ENCODE results near the gene SLC5A1.

- TF ChIP-seq, protein P1, sequence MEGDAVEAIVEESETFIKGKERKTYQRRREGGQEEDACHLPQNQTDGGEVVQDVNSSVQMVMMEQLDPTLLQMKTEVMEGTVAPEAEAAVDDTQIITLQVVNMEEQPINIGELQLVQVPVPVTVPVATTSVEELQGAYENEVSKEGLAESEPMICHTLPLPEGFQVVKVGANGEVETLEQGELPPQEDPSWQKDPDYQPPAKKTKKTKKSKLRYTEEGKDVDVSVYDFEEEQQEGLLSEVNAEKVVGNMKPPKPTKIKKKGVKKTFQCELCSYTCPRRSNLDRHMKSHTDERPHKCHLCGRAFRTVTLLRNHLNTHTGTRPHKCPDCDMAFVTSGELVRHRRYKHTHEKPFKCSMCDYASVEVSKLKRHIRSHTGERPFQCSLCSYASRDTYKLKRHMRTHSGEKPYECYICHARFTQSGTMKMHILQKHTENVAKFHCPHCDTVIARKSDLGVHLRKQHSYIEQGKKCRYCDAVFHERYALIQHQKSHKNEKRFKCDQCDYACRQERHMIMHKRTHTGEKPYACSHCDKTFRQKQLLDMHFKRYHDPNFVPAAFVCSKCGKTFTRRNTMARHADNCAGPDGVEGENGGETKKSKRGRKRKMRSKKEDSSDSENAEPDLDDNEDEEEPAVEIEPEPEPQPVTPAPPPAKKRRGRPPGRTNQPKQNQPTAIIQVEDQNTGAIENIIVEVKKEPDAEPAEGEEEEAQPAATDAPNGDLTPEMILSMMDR (IDR thresholded peaks at IDR 0.05): no peak
- no peak for TF ChIP-seq POLR2A (IDR thresholded peaks at IDR 0.05)
Measured at GRCh38 chr22:32020117-32020516, 22.9 kb upstream of the SLC5A1 start.

Measured in uterus (tissue), 2 donors.